Measurements from ENCODE around the gene USP28. TPM values are rescaled to one million over a fixed set of nuclear protein-coding genes. Genes with fewer than 3 reads are reported as not detected.
"Not testable (repeated sequence)": the region's sequence is repeated elsewhere in the genome, so short reads cannot be mapped to it uniquely, and the experiment has no call there.

Gene USP28
- total RNA-seq, 1 donor from 2014 or later = 113 TPM

DNA sequence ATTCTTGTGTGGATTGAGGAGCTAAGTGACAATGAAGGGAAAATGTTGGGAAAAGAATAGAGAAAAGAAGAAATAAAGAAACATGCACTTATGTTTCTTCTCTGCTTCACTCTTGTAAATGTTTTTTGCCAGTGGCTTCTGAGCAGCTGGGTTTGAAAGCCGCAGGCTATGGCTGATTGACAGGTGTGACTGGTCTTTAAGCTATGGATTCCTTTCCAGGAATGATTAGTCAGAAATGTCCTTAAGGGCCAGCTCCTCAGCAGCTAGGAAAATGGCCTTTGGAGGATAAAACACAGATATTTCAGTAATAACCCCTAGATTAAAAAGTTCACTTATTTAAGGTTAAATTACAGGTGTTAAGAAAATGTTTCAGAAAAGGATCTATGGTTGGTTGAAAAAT, 6.5 kb upstream of the USP28 start:
- TF ChIP-seq, protein P1, sequence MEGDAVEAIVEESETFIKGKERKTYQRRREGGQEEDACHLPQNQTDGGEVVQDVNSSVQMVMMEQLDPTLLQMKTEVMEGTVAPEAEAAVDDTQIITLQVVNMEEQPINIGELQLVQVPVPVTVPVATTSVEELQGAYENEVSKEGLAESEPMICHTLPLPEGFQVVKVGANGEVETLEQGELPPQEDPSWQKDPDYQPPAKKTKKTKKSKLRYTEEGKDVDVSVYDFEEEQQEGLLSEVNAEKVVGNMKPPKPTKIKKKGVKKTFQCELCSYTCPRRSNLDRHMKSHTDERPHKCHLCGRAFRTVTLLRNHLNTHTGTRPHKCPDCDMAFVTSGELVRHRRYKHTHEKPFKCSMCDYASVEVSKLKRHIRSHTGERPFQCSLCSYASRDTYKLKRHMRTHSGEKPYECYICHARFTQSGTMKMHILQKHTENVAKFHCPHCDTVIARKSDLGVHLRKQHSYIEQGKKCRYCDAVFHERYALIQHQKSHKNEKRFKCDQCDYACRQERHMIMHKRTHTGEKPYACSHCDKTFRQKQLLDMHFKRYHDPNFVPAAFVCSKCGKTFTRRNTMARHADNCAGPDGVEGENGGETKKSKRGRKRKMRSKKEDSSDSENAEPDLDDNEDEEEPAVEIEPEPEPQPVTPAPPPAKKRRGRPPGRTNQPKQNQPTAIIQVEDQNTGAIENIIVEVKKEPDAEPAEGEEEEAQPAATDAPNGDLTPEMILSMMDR (IDR thresholded peaks at IDR 0.05; ENCODE audit: borderline replicate concordance) = no peak
- H3K27me3 ChIP-seq (ENCODE audit: low read depth) = no peaks in the 10 kb centered on the region

DNA sequence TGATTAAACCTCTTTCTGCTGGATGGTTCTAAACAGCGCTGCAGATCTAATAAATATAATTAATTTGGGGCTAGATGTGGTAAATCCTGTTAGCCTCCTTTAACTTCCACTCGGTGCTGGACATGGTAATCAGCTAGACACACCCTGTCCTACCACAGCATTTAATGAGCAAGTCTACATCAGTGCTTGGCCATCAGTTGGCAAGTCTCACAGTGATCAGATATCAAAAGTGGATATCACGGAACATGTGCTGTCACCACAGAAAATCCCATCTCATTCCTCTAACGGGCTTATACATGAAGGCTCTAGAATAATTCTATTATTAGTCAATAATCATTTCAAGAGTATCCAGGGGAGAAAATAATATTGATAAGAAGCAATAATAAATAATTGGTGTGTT, 5.6 kb upstream of the USP28 start:
- DNase-seq = no peak
- H3K27me3 ChIP-seq (ENCODE audit: low read depth) = no peaks in the 10 kb centered on the region
- intact Hi-C loops (cut with micrococcal nuclease) = no loop called here
- H3K4me1 ChIP-seq = peaks cover 4% of the 10 kb centered on the region
- no peaks in the 10 kb centered on the region for H3K36me3 ChIP-seq
- H3K4me3 ChIP-seq = no peak overlapping the region
- TF ChIP-seq, protein P1 (IDR thresholded peaks at IDR 0.05; ENCODE audit: borderline replicate concordance) = no peak
- no peak overlapping the region for H3K27ac ChIP-seq (replicated peaks)
- H3K9me3 ChIP-seq (replicated peaks) = no peaks in the 10 kb centered on the region

More for the DNA sequence above, 6.5 kb upstream of the USP28 start:
- no peaks in the 10 kb centered on the region for H3K9me3 ChIP-seq (replicated peaks)
- no peak for DNase-seq
- H3K4me1 ChIP-seq = no peaks in the 10 kb centered on the region
- no peak overlapping the region for H3K4me3 ChIP-seq
- intact Hi-C loops (cut with micrococcal nuclease) = no loop called here
- H3K36me3 ChIP-seq = no peaks in the 10 kb centered on the region
- no peak overlapping the region for H3K27ac ChIP-seq (replicated peaks)

DNA sequence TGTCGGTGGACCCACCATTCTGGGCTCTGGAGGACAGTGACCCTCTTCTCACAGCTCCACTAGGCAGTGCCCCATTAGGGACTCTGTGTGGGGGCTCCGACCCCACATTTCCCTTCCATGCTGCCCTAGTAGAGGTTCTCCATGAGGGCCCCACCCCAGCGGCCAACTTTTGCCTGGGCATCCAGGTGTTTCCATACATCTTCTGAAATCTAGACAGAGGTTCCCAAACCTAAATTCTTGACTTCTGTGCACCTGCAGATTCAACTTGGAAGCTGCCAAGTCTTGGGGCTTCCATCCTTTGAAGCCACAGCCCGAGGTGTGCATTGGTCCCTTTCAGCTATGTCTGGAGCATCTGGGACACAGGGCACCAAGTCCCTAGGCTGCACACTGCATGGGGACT, 4.1 kb upstream of the USP28 start:
- intact Hi-C loops (cut with micrococcal nuclease); H3K27ac ChIP-seq (replicated peaks); DNase-seq; H3K9me3 ChIP-seq (replicated peaks); H3K27me3 ChIP-seq (ENCODE audit: low read depth); H3K36me3 ChIP-seq; H3K4me3 ChIP-seq: not testable (repeated sequence)
- peaks cover 14% of the 10 kb centered on the region for H3K4me1 ChIP-seq

DNA sequence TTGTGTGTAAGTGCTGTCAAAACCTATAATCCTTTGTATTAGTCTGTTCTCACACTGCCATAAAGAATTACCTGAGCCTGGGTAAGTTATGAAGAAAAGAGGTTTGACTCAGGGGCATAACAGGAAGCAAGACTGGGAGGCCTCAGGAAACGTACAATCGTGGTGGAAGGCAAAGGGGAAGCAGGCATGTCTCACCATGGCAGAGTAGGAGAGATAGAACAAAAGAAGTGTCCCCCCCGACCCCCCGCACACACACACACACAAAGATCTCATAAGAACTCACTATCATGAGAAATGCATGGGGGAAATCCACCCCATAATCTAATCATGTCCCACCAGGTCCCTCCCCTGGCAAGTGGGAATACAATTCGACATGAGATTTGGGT, 2.3 kb upstream of the USP28 start:
- Histone ChIP-seq H3K4me1 (peaks cover 30% of the 10 kb centered on the region), H3K9me3 (replicated peaks) (no peaks in the 10 kb centered on the region), H3K27ac (replicated peaks) (no peak overlapping the region), H3K36me3 (no peaks in the 10 kb centered on the region), H3K4me3 (no peak overlapping the region), H3K27me3 (ENCODE audit: low read depth) (no peaks in the 10 kb centered on the region)
- no peak for DNase-seq
- TF ChIP-seq, protein P1 (IDR thresholded peaks at IDR 0.05; ENCODE audit: borderline replicate concordance) = no peak
- intact Hi-C loops (cut with micrococcal nuclease) = no loop called here

GRCh38 chr11:113876798-113877669, 1.7 kb upstream of the USP28 start:
- H3K9me3 ChIP-seq (replicated peaks) = no peaks in the 10 kb centered on the region
- TF ChIP-seq, protein P1 (IDR thresholded peaks at IDR 0.05; ENCODE audit: borderline replicate concordance) = no peak
- no peak overlapping the region for H3K27ac ChIP-seq (replicated peaks)
- DNase-seq = no peak
- H3K27me3 ChIP-seq (ENCODE audit: low read depth) = no peaks in the 10 kb centered on the region
- no peaks in the 10 kb centered on the region for H3K36me3 ChIP-seq
- no peak overlapping the region for H3K4me3 ChIP-seq
- peaks cover 36% of the 10 kb centered on the region for H3K4me1 ChIP-seq
- intact Hi-C loops (cut with micrococcal nuclease) = no loop called here

DNA sequence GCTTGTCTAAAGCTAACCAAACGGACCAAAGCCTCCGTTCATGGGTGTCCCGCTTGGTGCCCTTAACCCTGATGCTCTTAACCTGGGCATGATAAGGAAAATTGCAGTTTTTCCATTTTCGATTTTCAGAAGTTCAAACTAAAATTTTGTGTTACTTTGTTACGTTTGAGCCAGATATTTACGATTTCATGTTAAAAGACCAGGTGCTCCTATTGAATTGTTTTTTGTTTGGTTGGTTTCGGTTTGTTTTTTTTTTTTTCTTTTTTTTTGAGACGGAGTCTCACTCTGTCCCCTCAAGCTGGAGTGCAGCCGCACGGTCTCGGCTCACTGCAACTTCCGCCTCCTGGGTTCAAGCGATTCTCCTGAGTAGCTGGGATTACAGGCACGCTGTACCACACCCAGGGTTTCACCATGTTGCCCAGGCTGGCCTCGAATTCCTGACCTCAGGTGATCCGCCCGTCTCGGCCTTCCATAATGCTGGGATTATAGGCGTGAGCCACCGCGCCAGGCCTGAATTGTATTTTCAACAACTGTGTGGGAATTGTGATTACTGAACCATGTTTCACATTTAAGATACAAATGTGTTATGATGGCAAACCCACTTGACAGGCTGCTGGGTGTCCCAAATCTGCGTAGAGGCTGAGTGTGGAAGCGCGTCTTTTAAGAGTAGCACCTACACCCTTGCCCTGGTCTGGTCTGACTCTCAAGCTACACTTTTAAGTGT, 864 bp upstream of the USP28 start:
- Histone ChIP-seq H3K4me3 (peak overlapping the region; percentile 90), H3K36me3 (no peaks in the 10 kb centered on the region), H3K4me1 (peaks cover 44% of the 10 kb centered on the region), H3K27ac (replicated peaks) (peak overlapping the region; percentile 97), H3K9me3 (replicated peaks) (no peaks in the 10 kb centered on the region), H3K27me3 (ENCODE audit: low read depth) (no peaks in the 10 kb centered on the region)
- no peak for DNase-seq
- TF ChIP-seq, protein P1 (IDR thresholded peaks at IDR 0.05; ENCODE audit: borderline replicate concordance) = no peak
- intact Hi-C loops (cut with micrococcal nuclease) = no loop called here

Measured in left ventricle myocardium inferior (tissue), 1 donor.